Fibroblast of skin of left quadriceps (primary cell): ENCODE data around the gene PRX.
"Not testable (repeated sequence)": the region's sequence is repeated elsewhere in the genome, so short reads cannot be mapped to it uniquely, and the experiment has no call there.

ENCODE experiments used
- DNase-seq, 2 experiments: peaks; one replicate each; pipeline ENCODE4 v3.0.0-alpha.2; 2013; ENCODE audit warnings: low read depth in 2 of 2

The PRX gene

GRCh38 chr19:40392123-40392522 lies 21.1 kb downstream of the PRX start:
- no peak for DNase-seq

GRCh38 chr19:40390084-40390742 lies 23.0 kb downstream of the PRX start, which contains the start of gene HIPK4:
Gene HIPK4, minus strand, starts transcription at chr19:40390181. Its CDS starts 279 bp downstream, at chr19:40389902.
- DNase-seq = no peak

- DNase-seq = no peak
Observed at GRCh38 chr19:40389404-40390083, 23.6 kb downstream of the PRX start.

- DNase-seq = no peak
Observed at GRCh38 chr19:40388481-40388880, 24.7 kb downstream of the PRX start.

GRCh38 chr19:40387155-40387554 lies 26.0 kb downstream of the PRX start:
- no peak for DNase-seq

GRCh38 chr19:40383668-40384248 lies 29.4 kb downstream of the PRX start:
- no peak for DNase-seq

- no peak for DNase-seq
Observed at GRCh38 chr19:40381321-40381720, 31.9 kb downstream of the PRX start.

GRCh38 chr19:40380199-40381037 lies 32.8 kb downstream of the PRX start:
- no peak for DNase-seq

GRCh38 chr19:40379446-40380198 lies 33.6 kb downstream of the PRX start:
- DNase-seq = no peak

- no peak for DNase-seq
Observed at GRCh38 chr19:40378509-40378908, 34.7 kb downstream of the PRX start.

GRCh38 chr19:40377876-40378385 lies 35.2 kb downstream of the PRX start:
- no peak for DNase-seq

GRCh38 chr19:40376286-40376862 lies 36.8 kb downstream of the PRX start:
- no peak for DNase-seq

GRCh38 chr19:40374084-40374483 lies 39.1 kb downstream of the PRX start:
- no peak for DNase-seq

- DNase-seq = no peak
Observed at GRCh38 chr19:40371802-40372122, 41.4 kb downstream of the PRX start.

GRCh38 chr19:40370997-40371801 lies 42.0 kb downstream of the PRX start:
- DNase-seq = no peak

GRCh38 chr19:40370253-40370652 lies 42.9 kb downstream of the PRX start:
- DNase-seq = not testable (repeated sequence)

- no peak for DNase-seq
Observed at GRCh38 chr19:40369797-40370196, 43.4 kb downstream of the PRX start.

GRCh38 chr19:40367577-40368434 lies 45.4 kb downstream of the PRX start:
- DNase-seq = no peak
